Pancreas (tissue), 10 donors: ENCODE data around the gene MRPL55. TPM values are rescaled to one million over a fixed set of nuclear protein-coding genes. Genes with fewer than 3 reads are reported as not detected.

ENCODE experiments used
- ATAC-seq, 4 donors: fragments of 200-7000 bp; cut with Tn5 transposase; one replicate each; pipeline versions ENCODE4 v1.8.0 to v1.9.1; 2020; ENCODE audit warnings: mild to moderate bottlenecking in 4 of 4, moderate library complexity in 4 of 4
- DNase-seq, 6 donors: peaks; one replicate each; pipeline ENCODE4 v3.0.0-alpha.2; 2020
- FAIRE-seq: peaks from 2 replicates; lab custom pipeline; 2012; peaks lifted over from hg19 to GRCh38; lab: Jason Lieb, UNC
- H3K27ac ChIP-seq, 4 donors: fragments of 200-600 bp; sonication (generic); 1 replicate in 3 of 4; 2 replicates in 1 of 4; pipeline versions ENCODE4 v1.5.0 to v1.8.0; 2020
- H3K27me3 ChIP-seq, 4 donors: fragments of 200-600 bp; one replicate each; pipeline ENCODE4 v1.8.0; 2021
- H3K36me3 ChIP-seq, 3 donors: fragments of 200-600 bp; sonication (generic) in 1 of 3; one replicate each; pipeline versions ENCODE4 v1.5.0 to v1.8.0; 2020 to 2021
- H3K4me1 ChIP-seq, 3 donors: fragments of 200-600 bp; one replicate each; pipeline ENCODE4 v1.8.0; 2021
- H3K4me3 ChIP-seq, 4 donors: fragments of 200-600 bp; sonication (generic) in 2 of 4; one replicate each; pipeline versions ENCODE4 v1.5.0 to v1.8.0; 2020 to 2021
- H3K9me3 ChIP-seq, 4 donors: fragments of 200-600 bp; one replicate each; pipeline ENCODE4 v1.8.0; 2021
- WGBS, 2 donors: extraction: QIAGEN DNeasy Blood & Tissue Kit; methylation state at CpG; one replicate each; pipeline ENCODE4 v1.1.7; 2013; 5-methylcytosine and 5-hydroxymethylcytosine counted together
- intact Hi-C, 3 donors: fragments of 100-400 bp; cut with DNase I; formaldehyde crosslinking; loops; one replicate each; pipeline versions ENCODE4 v1.11.1 to v1.14.2; 2022
- polyA plus RNA-seq, 2 donors: library from polyadenylated mRNA; stranded (reverse); fragments of 200-250 nt; gene quantifications; one replicate each; pipeline ENCODE4 v1.2.3, GENCODE V29; 2013
- total RNA-seq, 6 donors: library from RNA; stranded (reverse); fragmentation: NEBNext Ultra II Directional in 4 of 6; extraction: Animal tissue kit (Norgen Biotek cat#: 25700) in 4 of 6; gene quantifications; one replicate each; pipeline versions ENCODE4 v1.2.1 to v1.2.4, GENCODE V29; 2021 to 2023
- TF ChIP-seq, protein P1 (sequence below), 4 donors: fragments of 200-600 bp; sonication (generic) in 3 of 4; IDR thresholded peaks; one replicate each; pipeline versions ENCODE4 v1.5.0 to v1.8.0; 2021; ENCODE audit warnings: antibody characterized with exemption in 4 of 4
- donor health status: healthy with polysubstance abuse.
- donor health status: DM: no; HTN: no; CAD: no; lungs with moderate emphysema.
- donor health status: DM: no; HTN: no; CAD: no.
- donor health status: control.
- donor health status: control.
- donor health status: Bipolar disorder and iron deficiency.
- donor health status: DM: yes; HTN: yes; CAD: no.
- donor health status: DM: no; HTN: no; CAD: no.
- donor health status: DM: no; HTN: no; CAD: no.
- donor health status: DM: yes; HTN: yes; CAD: no.

Gene MRPL55
- total and polyA plus RNA-seq, 8 donors = 18.1 to 113 (median 24.0) TPM

DNA sequence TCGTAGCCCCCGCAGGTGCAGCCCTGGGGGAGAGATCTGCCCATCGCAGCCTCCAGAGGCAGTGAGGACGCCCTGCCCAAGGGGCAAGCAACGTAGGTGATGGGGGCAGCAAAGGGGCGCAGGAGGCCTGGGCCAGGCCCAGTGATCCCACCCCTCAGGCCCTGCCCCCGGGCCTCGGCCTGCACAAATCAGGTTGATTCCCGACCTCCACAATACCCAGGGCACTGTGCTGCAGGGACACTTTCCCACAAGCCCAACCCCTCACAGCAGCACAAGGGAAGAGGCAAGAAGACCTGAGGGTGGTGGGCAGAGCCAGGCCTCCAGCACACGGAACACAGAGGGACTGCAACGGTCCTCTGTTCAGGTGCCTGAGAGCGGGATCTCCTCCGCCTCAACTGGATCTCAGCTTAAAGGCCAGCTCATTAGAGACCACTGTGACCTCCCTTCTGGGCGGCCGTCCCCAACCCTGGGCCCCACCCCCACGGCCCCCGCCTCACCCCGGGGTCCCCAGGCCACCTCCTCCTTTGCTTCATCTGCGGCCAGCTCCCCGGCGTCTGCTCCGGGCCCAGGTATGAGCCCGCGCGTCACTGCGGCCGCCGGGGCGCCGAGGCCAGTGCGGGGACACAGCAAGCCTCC is 27.4 kb downstream of the MRPL55 start:
- DNase-seq (peak in 4 of 6 donors; percentile 31 to 78 (median 64)), ATAC-seq (peak; percentile 11 to 23 (median 20)), FAIRE-seq (no peak)
- Histone ChIP-seq H3K4me3 (peak overlapping the region; percentile 84 to 96 (median 86)), H3K36me3 (no peaks in the 10 kb centered on the region), H3K27me3 (no peaks in the 10 kb centered on the region), H3K27ac (peak overlapping the region; percentile 99), H3K4me1 (peaks cover 23 to 38% (median 28%) of the 10 kb centered on the region in 3 donors), H3K9me3 (no peaks in the 10 kb centered on the region)
- intact Hi-C loops = no loop called here
- WGBS, 2 donors = 7 to 9% methylated on average over 16 to 31 of the region's 31 CpGs
- TF ChIP-seq, protein P1, sequence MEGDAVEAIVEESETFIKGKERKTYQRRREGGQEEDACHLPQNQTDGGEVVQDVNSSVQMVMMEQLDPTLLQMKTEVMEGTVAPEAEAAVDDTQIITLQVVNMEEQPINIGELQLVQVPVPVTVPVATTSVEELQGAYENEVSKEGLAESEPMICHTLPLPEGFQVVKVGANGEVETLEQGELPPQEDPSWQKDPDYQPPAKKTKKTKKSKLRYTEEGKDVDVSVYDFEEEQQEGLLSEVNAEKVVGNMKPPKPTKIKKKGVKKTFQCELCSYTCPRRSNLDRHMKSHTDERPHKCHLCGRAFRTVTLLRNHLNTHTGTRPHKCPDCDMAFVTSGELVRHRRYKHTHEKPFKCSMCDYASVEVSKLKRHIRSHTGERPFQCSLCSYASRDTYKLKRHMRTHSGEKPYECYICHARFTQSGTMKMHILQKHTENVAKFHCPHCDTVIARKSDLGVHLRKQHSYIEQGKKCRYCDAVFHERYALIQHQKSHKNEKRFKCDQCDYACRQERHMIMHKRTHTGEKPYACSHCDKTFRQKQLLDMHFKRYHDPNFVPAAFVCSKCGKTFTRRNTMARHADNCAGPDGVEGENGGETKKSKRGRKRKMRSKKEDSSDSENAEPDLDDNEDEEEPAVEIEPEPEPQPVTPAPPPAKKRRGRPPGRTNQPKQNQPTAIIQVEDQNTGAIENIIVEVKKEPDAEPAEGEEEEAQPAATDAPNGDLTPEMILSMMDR (IDR thresholded peaks at IDR 0.05) = no peak

DNA sequence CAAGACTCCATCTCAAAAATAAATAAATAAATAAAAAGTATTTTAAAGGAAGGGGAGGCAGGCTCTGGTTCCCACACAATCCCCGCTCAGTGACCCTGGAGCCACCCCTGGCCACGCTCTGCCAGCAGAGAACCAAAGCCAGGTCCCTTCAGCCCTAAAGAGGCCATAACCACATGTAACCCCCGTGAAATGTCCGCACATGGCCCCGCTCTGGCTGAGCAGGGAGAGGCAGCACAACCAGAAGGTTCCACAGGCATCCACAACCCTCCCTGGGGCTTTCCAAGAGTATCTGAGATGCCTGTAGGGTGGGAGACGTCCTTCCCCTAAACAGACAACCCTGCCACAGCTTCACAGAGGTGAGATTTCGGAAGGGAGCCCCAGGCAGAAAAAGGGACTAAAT is 28.0 kb downstream of the MRPL55 start:
- Histone ChIP-seq H3K27me3 (no peaks in the 10 kb centered on the region), H3K36me3 (no peaks in the 10 kb centered on the region), H3K4me1 (peaks cover 18 to 32% (median 26%) of the 10 kb centered on the region in 3 donors), H3K9me3 (no peaks in the 10 kb centered on the region), H3K27ac (no peak overlapping the region), H3K4me3 (peak overlapping the region in 3 of 4 donors; percentile 85 to 96 (median 86))
- peak in 4 of 6 donors; percentile 33 to 64 (median 42) for DNase-seq
- TF ChIP-seq, protein P1 (IDR thresholded peaks at IDR 0.05) = no peak
- intact Hi-C loops = no loop called here
- no peak for FAIRE-seq
- ATAC-seq = no peak
- 54 to 67% methylated on average over 7 of the region's 7 CpGs for WGBS, 2 donors

DNA sequence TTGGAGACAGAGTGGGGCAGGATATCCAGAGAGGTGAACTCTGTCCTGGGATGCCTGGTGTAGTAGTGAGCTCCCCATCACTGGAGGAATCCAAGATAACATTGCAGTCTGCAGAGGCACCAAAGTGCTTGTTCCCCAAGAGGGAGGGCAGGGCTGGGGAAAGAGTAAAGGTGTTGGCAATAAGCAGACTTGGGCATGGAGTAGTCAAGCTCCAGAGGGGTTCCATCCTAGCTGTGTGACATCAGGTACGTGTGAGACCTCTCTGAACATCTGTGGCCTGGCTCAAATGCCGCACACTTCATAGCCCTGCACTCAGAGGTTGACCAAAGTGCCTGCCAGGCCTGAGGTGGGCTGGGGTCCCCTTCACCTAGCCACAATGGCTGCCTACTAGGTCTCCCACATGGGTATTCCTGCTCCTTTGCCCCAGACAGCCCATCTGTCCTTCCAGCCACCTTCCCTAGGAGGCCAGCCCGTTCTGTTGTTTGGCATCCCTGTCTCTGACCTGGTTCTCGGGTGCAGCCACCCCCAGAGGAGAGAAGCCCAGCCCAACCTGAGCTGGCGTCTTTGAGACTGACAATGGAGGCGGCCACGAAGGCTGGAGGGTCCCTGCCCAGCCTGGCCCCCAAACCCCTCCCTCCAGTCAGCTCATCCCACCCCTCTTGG is 29.4 kb downstream of the MRPL55 start:
- ATAC-seq (no peak), DNase-seq (peak in 3 of 6 donors; percentile 14 to 59 (median 44)), FAIRE-seq (no peak)
- H3K9me3 ChIP-seq = no peaks in the 10 kb centered on the region
- WGBS, 2 donors = 88 to 91% methylated on average over 7 of the region's 7 CpGs
- intact Hi-C loops = no loop called here
- peaks cover 5 to 18% (median 12%) of the 10 kb centered on the region in 3 donors for H3K4me1 ChIP-seq
- TF ChIP-seq, protein P1 (IDR thresholded peaks at IDR 0.05) = no peak
- H3K27me3 ChIP-seq = no peaks in the 10 kb centered on the region
- H3K27ac ChIP-seq = no peak overlapping the region
- no peaks in the 10 kb centered on the region for H3K36me3 ChIP-seq
- H3K4me3 ChIP-seq = no peak overlapping the region

DNA sequence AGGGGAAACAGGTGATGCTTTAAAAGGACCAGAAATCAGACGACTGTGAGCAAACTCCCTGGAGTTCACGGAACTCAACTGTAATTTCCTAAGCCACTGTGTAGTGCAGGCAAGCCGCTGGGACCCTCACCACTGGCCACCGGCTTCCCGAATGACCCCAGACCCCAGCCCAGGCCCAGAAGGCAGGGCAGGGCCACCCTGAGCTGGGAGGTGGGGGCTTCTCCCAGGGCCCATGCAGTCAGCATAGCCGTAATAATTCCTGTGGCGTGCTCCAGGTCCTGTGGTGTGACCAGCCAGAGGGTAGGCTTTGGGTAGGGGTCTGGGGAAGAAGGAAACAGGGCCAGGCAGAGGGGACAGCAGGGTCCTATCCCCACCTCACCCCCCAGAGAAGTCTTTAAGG is 30.1 kb downstream of the MRPL55 start:
- H3K36me3 ChIP-seq = no peaks in the 10 kb centered on the region
- TF ChIP-seq, protein P1 (IDR thresholded peaks at IDR 0.05) = no peak
- H3K27ac ChIP-seq = no peak overlapping the region
- peaks cover 0 to 11% (median 7%) of the 10 kb centered on the region in 3 donors for H3K4me1 ChIP-seq
- no peak for FAIRE-seq
- no peaks in the 10 kb centered on the region for H3K9me3 ChIP-seq
- H3K27me3 ChIP-seq = no peaks in the 10 kb centered on the region
- 91 to 92% methylated on average over 7 of the region's 7 CpGs for WGBS, 2 donors
- DNase-seq = peak in 2 of 6 donors; percentile 25 to 60
- no peak overlapping the region for H3K4me3 ChIP-seq
- intact Hi-C loops = no loop called here
- no peak for ATAC-seq
